ENCODE measurements around the gene SMS. TPM values are rescaled to one million over a fixed set of nuclear protein-coding genes. Genes with fewer than 3 reads are reported as not detected.
A peak's percentile ranks its signal among the peaks of the same experiment; 100 is the strongest.

SMS gene
- total RNA-seq, 4 donors from 2014 or later: 32.4 to 95.4 (median 43.8) TPM

GRCh38 chrX:21970326-21970725, 29.8 kb downstream of the SMS start:
- Histone ChIP-seq H3K27me3 (no peaks in the 10 kb centered on the region), H3K9me3 (no peaks in the 10 kb centered on the region), H3K4me3 (no peak overlapping the region), H3K36me3 (no peaks in the 10 kb centered on the region), H3K27ac (no peak overlapping the region), H3K4me1 (peaks cover 0 to 22% (median 0%) of the 10 kb centered on the region in 4 donors)
- in situ Hi-C loops (cut with MboI; ENCODE audit: low pct_ligation_motif_present in 1 of 4, low pct_unique_long_range_greater_than_20kb in 1 of 4, low sequenced_read_pairs in 3 of 4): no loop called here
- DNase-seq: no peak
- WGBS, 2 donors (ENCODE audit: low coverage in 1 of 2): 89% methylated on average over 4 of the region's 4 CpGs; no CpG with 5 or more reads in 1 of the 2 donors
- intact Hi-C loops (cut with DNase I; ENCODE audit: low total_unique reads): no loop called here
- no peak for TF ChIP-seq POLR2A (IDR thresholded peaks at IDR 0.05)
- no peak for TF ChIP-seq POLR2AphosphoS5 (IDR thresholded peaks at IDR 0.05)

GRCh38 chrX:21972046-21972445, 31.5 kb downstream of the SMS start:
- Histone ChIP-seq H3K9me3 (no peaks in the 10 kb centered on the region), H3K36me3 (no peaks in the 10 kb centered on the region), H3K27ac (peak overlapping the region; percentile 46 to 79 (median 63)), H3K4me1 (peaks cover 0 to 24% (median 0%) of the 10 kb centered on the region in 4 donors), H3K4me3 (no peak overlapping the region), H3K27me3 (no peaks in the 10 kb centered on the region)
- WGBS, 2 donors (ENCODE audit: low coverage in 1 of 2): 56 to 57% methylated on average over 4 to 5 of the region's 5 CpGs
- DNase-seq: no peak
- intact Hi-C loops (cut with DNase I; ENCODE audit: low total_unique reads) (no loop called here), in situ Hi-C loops (cut with MboI; ENCODE audit: low pct_ligation_motif_present in 1 of 4, low pct_unique_long_range_greater_than_20kb in 1 of 4, low sequenced_read_pairs in 3 of 4) (no loop called here)
- TF ChIP-seq, protein P1, sequence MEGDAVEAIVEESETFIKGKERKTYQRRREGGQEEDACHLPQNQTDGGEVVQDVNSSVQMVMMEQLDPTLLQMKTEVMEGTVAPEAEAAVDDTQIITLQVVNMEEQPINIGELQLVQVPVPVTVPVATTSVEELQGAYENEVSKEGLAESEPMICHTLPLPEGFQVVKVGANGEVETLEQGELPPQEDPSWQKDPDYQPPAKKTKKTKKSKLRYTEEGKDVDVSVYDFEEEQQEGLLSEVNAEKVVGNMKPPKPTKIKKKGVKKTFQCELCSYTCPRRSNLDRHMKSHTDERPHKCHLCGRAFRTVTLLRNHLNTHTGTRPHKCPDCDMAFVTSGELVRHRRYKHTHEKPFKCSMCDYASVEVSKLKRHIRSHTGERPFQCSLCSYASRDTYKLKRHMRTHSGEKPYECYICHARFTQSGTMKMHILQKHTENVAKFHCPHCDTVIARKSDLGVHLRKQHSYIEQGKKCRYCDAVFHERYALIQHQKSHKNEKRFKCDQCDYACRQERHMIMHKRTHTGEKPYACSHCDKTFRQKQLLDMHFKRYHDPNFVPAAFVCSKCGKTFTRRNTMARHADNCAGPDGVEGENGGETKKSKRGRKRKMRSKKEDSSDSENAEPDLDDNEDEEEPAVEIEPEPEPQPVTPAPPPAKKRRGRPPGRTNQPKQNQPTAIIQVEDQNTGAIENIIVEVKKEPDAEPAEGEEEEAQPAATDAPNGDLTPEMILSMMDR (IDR thresholded peaks at IDR 0.05): no peak
- no peak for TF ChIP-seq POLR2A (IDR thresholded peaks at IDR 0.05)
- TF ChIP-seq POLR2AphosphoS5 (IDR thresholded peaks at IDR 0.05): no peak
- no peak for TF ChIP-seq EP300 (IDR thresholded peaks at IDR 0.05; ENCODE audit: low read depth)

GRCh38 chrX:21972721-21973120, 32.2 kb downstream of the SMS start:
- no peaks in the 10 kb centered on the region for H3K27me3 ChIP-seq
- no peaks in the 10 kb centered on the region for H3K9me3 ChIP-seq
- H3K36me3 ChIP-seq: no peaks in the 10 kb centered on the region
- 89% methylated on average over 7 of the region's 7 CpGs; no CpG with 5 or more reads in 1 of the 2 donors for WGBS, 2 donors (ENCODE audit: low coverage in 1 of 2)
- no peak overlapping the region for H3K4me3 ChIP-seq
- H3K4me1 ChIP-seq: peaks cover 0 to 24% (median 0%) of the 10 kb centered on the region in 4 donors
- in situ Hi-C loops (cut with MboI; ENCODE audit: low pct_ligation_motif_present in 1 of 4, low pct_unique_long_range_greater_than_20kb in 1 of 4, low sequenced_read_pairs in 3 of 4): no loop called here
- intact Hi-C loops (cut with DNase I; ENCODE audit: low total_unique reads): no loop called here
- DNase-seq: no peak
- peak overlapping the region; percentile 63 to 79 (median 70) for H3K27ac ChIP-seq
- TF ChIP-seq, protein P1 (IDR thresholded peaks at IDR 0.05): peak in 1 of 5 experiments; percentile 21
- no peak for TF ChIP-seq POLR2A (IDR thresholded peaks at IDR 0.05)
- no peak for TF ChIP-seq EP300 (IDR thresholded peaks at IDR 0.05; ENCODE audit: low read depth)

- intact Hi-C loops (cut with DNase I; ENCODE audit: low total_unique reads): no loop called here
- WGBS, 2 donors (ENCODE audit: low coverage in 1 of 2): 40 to 84% methylated on average over 1 to 12 of the region's 12 CpGs
- Histone ChIP-seq H3K4me1 (peaks cover 0 to 24% (median 0%) of the 10 kb centered on the region in 4 donors), H3K27me3 (no peaks in the 10 kb centered on the region), H3K27ac (peak overlapping the region; percentile 63 to 79 (median 70)), H3K4me3 (no peak overlapping the region), H3K9me3 (no peaks in the 10 kb centered on the region), H3K36me3 (no peaks in the 10 kb centered on the region)
- TF ChIP-seq, protein P1 (IDR thresholded peaks at IDR 0.05): no peak
- TF ChIP-seq POLR2AphosphoS5 (IDR thresholded peaks at IDR 0.05) (no peak), EP300 (IDR thresholded peaks at IDR 0.05; ENCODE audit: low read depth) (no peak), POLR2A (IDR thresholded peaks at IDR 0.05) (no peak)
- DNase-seq: no peak
- in situ Hi-C loops (cut with MboI; ENCODE audit: low pct_ligation_motif_present in 1 of 4, low pct_unique_long_range_greater_than_20kb in 1 of 4, low sequenced_read_pairs in 3 of 4): no loop called here
Observed at GRCh38 chrX:21973321-21974010, 33.0 kb downstream of the SMS start.

Data from transverse colon (tissue), 4 donors.